ENCODE measurements around the gene TMEM127.
A peak's percentile ranks its signal among the peaks of the same experiment; 100 is the strongest.
"Not testable (repeated sequence)": the region's sequence is repeated elsewhere in the genome, so short reads cannot be mapped to it uniquely, and the experiment has no call there.

The TMEM127 gene

GRCh38 chr2:96265840-96266679 is at the start of gene TMEM127, which contains the start of gene CIAO1:
TSS of gene TMEM127 (minus strand) at chr2:96265997. CDS start at chr2:96265381, 616 bp downstream.
TSS of gene CIAO1 (plus strand) at chr2:96266225. CDS start at chr2:96266351, 126 bp downstream.
- DNase-seq (ENCODE audit: low spot score): peak; percentile 96

GRCh38 chr2:96315005-96315399 is 49.2 kb upstream of the TMEM127 start:
- DNase-seq (ENCODE audit: low spot score): no peak

- no peak for DNase-seq (ENCODE audit: low spot score)
Measured at GRCh38 chr2:96308248-96308647, 42.5 kb upstream of the TMEM127 start.

- DNase-seq (ENCODE audit: low spot score): no peak
Measured at GRCh38 chr2:96306370-96306769, 40.6 kb upstream of the TMEM127 start.

DNA sequence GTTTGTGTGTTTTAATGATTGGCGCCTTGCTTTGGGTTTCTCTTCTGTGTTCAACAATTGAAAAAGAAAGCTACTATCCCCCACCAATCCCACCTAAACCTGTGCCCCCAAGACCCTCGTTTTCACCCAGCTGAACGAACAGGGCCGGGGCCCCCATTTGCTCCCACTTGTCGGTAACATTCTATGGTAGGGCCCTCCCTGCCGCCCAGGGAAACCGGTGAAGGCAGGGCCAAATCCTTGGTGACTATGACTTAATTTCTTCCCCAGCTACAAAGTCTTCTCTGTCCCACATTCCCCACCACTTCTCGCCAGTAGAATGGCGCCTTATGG is 40.1 kb upstream of the TMEM127 start:
- DNase-seq (ENCODE audit: low spot score): no peak

- peak; percentile 91 for DNase-seq (ENCODE audit: low spot score)
Measured at GRCh38 chr2:96305091-96305978, 39.5 kb upstream of the TMEM127 start, which contains the start of gene SNRNP200. TSS of gene SNRNP200 (minus strand) at chr2:96305546. CDS start at chr2:96305437, 109 bp downstream.

GRCh38 chr2:96304606-96305005 is 38.8 kb upstream of the TMEM127 start:
- no peak for DNase-seq (ENCODE audit: low spot score)

GRCh38 chr2:96301865-96302264 is 36.1 kb upstream of the TMEM127 start:
- no peak for DNase-seq (ENCODE audit: low spot score)

DNA sequence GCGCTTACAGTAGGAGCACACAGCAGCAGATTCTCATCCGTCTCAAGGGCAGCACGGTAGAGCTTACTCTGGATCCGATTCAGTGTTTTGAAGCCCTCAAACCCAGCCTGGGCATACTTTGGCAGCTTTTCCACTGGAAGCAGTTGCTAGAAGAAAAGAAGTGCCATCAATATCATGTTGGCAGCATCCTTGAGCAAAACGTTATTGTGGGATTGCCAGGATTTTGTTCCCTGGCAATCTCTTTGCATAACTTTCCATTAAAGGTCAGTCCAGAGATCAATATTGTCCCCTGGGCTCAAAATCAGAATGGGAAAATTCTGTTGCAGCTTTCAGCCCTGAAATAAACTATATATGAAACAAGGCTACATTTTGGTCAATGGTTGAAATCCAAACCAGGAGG is 31.1 kb upstream of the TMEM127 start:
- DNase-seq (ENCODE audit: low spot score): no peak

DNA sequence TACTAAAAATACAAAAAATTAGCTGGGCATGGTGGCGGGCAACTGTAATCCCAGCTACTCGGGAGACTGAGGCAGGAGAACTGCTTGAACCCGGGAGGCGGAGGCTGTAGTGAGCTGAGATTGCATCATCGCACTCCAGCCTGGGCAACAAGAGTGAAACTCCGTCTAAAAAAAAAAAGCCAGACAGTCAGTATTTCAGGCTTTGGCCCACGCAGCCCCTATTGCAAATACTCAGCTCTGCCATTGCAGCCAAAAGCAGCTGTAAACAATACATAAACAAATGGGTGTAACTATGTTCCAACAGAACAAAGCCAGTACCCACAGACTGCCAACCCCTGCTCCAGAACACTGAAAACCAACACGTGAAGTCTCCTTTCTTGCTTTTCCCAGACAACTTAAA is 28.5 kb upstream of the TMEM127 start:
- DNase-seq (ENCODE audit: low spot score): not testable (repeated sequence)

- DNase-seq (ENCODE audit: low spot score): no peak
Measured at GRCh38 chr2:96291751-96292150, 26.0 kb upstream of the TMEM127 start.

DNA sequence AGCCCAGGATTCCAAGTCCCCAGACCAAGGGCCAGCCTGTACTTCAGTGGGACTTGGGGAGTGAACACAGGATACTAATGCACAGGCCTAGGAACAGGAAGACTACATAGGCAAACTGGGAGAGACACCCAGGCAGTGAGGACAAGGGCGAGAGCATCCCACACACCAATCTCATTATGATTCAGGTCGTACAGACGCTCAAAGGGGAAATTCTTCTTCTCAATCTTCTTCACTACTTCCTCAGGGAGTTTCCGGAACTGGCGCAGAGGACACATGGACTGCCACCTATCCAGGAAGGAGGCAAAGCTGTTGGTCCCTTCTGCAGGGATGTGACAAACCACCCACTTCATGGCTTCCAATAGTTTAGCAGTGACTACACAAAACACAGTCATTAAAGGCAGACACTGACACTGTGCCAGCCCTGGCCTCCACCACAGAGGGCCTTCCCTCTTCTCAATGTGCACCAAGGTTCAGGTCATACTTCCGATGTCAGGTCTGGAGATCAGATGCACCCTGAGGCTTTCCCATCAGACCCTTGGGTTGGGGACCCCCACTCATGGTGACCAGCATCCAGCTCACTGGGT is 21.6 kb upstream of the TMEM127 start:
- no peak for DNase-seq (ENCODE audit: low spot score)

DNA sequence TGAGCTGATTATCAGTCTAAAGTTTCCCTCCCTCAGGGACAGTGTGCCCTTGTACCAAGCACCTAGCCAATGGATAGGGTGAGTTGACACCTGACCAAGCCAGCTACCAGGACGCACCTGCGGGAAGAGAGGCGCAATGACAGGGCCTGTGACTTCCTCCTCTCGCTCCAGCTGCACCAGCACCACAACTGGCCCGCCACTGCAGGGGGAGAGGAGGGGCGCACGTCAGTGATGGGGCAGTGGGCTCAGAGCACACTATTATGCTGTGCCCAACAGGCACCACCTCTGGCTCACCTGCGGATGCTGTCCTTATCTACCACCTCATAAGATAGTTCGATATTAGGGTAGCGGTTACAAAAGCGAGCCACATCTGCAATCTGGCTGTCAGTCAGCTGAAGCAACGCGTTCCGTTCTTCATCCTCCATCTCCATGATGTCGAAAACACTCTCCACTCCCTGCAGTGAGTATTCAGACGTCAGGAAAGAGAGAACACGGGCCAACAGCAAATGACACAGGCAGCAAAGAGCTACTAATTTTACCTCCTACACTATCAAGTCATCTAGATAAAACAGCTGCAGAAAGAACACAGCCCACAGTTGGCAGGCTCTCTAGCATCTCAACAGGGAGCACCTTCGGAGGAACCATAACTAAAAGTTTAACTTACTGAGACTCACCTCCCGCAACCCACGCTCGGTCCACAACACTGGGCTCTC is 11.1 kb upstream of the TMEM127 start:
- no peak for DNase-seq (ENCODE audit: low spot score)

DNA sequence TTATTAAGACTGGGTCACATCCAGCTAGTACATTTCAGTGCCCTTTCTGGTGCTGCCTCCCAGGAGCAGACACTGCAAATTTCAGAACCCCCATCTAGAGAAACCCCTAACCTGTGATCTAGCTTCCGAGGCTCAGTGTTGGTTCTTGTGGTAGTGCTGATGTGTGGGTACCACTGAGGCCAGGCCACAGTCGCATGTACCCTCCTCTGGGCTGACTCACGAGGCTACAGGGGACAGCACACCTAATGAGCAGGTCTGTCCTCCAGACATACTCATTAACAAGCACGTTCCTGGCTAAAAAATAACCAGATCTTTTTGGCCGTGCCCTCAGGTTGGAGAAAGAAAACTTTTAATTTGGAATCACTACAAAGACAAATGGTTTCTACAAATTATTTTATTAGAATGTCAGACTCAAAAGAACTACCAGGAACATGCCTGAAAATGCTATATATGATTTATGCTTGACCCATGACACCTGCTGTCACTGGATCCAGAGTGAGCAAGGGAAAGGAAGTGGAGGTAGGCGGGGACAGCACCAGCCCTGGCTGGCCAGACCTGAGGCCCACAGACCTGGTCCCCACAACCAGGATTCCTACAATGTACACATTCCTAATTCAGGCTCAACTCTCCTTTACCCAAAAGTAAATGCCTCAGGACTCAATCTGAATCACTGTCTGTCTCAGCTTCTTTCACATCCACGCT is 8.7 kb upstream of the TMEM127 start:
- no peak for DNase-seq (ENCODE audit: low spot score)

DNA sequence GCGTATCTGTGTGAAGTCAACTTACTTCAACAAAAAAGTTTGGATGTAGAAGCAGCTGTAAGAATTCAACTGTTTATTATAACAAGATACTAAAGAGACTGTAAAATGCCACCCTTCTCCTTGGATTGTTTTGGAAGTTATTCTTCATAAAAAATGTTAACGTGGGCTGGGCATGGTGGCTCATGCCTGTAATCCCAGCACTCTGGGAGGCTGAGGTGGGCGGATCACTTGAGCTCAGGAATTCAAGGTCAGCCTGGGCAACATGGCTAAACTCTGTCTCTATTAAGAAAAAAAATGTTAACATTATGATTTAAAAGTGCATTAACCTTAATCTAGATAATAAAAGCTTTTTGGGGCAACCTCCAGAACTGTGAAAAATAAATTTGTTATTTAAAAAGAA is 8.0 kb upstream of the TMEM127 start:
- DNase-seq (ENCODE audit: low spot score): no peak

GRCh38 chr2:96271995-96272394 is 6.2 kb upstream of the TMEM127 start:
- no peak for DNase-seq (ENCODE audit: low spot score)

GRCh38 chr2:96267159-96267971 is 1.6 kb upstream of the TMEM127 start:
- DNase-seq (ENCODE audit: low spot score): peak; percentile 45

DNA sequence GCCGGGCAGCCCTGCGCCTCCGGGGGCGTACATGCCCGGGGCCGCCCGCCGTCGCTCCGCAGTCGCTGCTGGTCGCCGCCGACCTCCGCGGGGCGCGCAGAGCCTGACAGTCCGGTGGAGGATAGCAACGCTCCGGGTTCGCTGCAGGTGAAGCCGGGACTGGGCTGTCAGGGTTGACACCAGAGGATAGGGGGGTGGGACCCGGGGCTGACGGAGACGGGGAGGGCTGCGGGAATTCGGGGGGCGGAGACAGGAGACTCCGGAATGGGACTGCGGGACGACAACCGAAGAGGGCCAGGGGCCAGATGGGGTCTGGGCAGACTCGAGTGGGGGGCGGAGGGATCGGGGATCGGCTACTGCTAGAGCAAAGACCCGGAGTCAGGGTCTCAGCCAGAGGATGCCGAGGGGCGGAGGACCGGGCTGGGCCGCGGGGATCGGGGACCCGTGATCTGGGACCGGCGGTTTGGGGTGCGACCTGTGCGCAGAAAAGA is 403 bp downstream of the TMEM127 start:
- peak; percentile 15 for DNase-seq (ENCODE audit: low spot score)

DNA sequence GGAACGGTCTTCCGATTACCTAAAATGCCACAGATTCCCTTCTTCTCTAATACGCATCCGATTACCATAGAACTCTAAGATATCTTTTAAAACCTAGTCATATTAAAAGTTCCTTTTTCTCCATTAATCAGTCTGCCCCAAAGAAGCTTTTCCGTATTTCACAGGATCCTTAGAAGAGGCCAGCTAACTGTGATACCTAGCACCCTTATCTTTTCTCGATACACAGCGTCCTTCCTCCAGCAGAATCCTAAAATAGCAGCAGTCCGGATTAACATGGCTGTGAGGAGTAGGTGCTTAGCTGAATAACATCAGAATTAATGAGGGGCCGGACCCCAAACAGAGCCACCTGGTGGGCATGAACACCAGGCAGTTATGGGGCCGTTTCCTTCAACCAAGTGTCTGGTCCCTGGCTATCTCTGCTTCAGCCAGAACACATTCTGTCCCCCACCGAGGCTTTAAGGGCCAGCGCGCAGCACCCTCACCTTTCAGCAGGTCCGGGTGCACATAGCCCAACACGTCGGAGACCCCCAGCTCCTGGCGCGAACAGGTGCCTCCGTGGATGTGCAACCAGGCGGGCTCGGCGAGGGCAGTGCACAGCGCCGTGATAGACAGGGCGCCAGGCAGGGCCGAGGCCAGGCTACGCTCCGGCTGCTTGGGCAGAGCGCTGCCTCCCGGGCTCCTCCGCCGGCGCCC is 995 bp downstream of the TMEM127 start:
- DNase-seq (ENCODE audit: low spot score): peak; percentile 42

DNA sequence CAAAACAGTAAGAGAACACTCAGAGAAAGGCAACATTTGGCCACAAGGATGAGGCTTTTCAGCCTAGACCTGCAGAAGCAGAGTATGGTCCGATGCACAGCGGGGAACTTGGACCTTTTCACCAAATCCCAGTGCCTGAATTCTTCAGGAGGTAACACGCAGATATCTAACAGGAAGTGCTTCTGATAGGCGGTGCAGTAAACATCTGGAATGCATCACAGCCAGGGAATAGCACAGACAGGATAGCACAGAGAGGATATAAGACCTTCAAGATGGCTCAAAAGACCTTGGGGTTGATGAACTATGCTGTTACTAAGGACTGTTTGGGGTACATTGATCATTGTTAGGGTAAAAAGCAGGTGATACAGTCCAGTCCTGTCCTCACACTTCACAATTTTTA is 1.7 kb downstream of the TMEM127 start:
- no peak for DNase-seq (ENCODE audit: low spot score)

Measured in hematopoietic multipotent progenitor cell treated with erythropoietin and hydrocortisone succinate and interleukin-3 and kit ligand, for 15 days (in vitro differentiated cells).